ENCODE measurements around the gene FCRL3.

The FCRL3 gene

DNA sequence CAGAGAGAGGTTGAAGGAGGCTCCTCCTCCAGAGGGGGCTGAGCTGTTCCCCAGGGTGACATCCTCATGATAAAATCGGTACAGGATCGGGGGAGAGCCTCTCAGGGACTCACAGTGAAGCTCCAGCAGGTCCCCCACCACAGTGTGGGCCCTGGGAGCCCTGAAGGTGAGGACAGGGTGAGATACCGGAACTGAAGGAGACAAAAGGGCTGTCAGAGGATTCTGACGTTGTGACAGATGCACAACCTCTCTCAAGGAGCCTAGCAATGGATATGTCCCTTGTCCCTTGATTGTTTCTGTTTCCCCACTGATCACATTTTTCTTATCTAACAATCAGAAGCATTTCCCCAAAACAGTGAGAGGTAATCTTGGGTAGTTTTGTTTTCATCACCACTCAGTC lies 5.2 kb downstream of the FCRL3 start:
- H2AFZ ChIP-seq (ENCODE audit: low read depth): no peak overlapping the region
- peaks cover 29% of the 10 kb centered on the region for H3K4me1 ChIP-seq (ENCODE audit: low read depth, poor library complexity, severe bottlenecking)
- H3K79me2 ChIP-seq (ENCODE audit: insufficient read depth, low read depth): no peaks in the 10 kb centered on the region
- H3K9ac ChIP-seq: no peak overlapping the region
- H3K4me3 ChIP-seq (IDR thresholded peaks at IDR 0.05; ENCODE audit: insufficient read depth, low read depth, low read length): no peak overlapping the region
- H3K36me3 ChIP-seq (ENCODE audit: insufficient read depth): no peaks in the 10 kb centered on the region
- H4K20me1 ChIP-seq (ENCODE audit: insufficient read depth): no peaks in the 10 kb centered on the region
- no peaks in the 10 kb centered on the region for H3K27me3 ChIP-seq (ENCODE audit: insufficient read depth, low read depth)
- no peak overlapping the region for H3K4me2 ChIP-seq
- TF ChIP-seq, protein P1, sequence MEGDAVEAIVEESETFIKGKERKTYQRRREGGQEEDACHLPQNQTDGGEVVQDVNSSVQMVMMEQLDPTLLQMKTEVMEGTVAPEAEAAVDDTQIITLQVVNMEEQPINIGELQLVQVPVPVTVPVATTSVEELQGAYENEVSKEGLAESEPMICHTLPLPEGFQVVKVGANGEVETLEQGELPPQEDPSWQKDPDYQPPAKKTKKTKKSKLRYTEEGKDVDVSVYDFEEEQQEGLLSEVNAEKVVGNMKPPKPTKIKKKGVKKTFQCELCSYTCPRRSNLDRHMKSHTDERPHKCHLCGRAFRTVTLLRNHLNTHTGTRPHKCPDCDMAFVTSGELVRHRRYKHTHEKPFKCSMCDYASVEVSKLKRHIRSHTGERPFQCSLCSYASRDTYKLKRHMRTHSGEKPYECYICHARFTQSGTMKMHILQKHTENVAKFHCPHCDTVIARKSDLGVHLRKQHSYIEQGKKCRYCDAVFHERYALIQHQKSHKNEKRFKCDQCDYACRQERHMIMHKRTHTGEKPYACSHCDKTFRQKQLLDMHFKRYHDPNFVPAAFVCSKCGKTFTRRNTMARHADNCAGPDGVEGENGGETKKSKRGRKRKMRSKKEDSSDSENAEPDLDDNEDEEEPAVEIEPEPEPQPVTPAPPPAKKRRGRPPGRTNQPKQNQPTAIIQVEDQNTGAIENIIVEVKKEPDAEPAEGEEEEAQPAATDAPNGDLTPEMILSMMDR (conservative IDR thresholded peaks at IDR 0.05; ENCODE audit: low read depth, low read length): no peak
- no peak overlapping the region for H3K27ac ChIP-seq

DNA sequence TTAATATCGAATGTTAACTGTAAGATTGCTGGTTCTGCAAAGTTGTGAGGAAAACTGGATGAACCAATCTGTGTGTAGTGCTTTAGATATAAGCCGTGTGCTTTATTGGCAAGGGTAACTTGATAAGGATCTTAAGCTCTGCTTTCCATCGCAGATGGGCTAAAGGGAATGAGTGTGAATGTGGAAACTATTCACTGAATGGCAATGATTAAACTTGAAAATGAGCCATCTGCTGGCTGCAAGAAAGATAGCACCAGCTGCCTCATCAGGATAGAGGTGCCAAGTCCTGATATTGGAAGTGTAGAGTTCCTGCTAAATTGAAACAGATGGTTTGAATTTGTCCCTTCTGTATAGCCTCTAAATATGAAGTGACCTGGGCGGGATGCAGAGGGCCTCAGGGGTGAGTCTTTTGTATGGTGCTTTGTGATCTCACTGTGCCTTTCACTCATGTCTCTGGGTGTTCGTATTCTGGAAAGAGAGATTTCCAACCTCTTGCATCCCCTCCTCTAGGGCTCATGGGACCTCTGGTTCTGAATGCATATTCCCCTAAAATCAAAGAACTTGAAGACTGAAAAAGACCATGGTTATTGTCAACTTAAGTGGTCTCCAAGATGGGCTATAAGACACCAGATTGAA lies 9.2 kb downstream of the FCRL3 start:
- H2AFZ ChIP-seq (ENCODE audit: low read depth): no peak overlapping the region
- H3K27ac ChIP-seq: no peak overlapping the region
- no peaks in the 10 kb centered on the region for H3K36me3 ChIP-seq (ENCODE audit: insufficient read depth)
- no peak overlapping the region for H3K4me3 ChIP-seq (IDR thresholded peaks at IDR 0.05; ENCODE audit: insufficient read depth, low read depth, low read length)
- H3K4me1 ChIP-seq (ENCODE audit: low read depth, poor library complexity, severe bottlenecking): peaks cover 10% of the 10 kb centered on the region
- H3K27me3 ChIP-seq (ENCODE audit: insufficient read depth, low read depth): no peaks in the 10 kb centered on the region
- no peak overlapping the region for H3K9ac ChIP-seq
- no peaks in the 10 kb centered on the region for H3K79me2 ChIP-seq (ENCODE audit: insufficient read depth, low read depth)
- H3K4me2 ChIP-seq: no peak overlapping the region
- H4K20me1 ChIP-seq (ENCODE audit: insufficient read depth): no peaks in the 10 kb centered on the region
- TF ChIP-seq, protein P1 (conservative IDR thresholded peaks at IDR 0.05; ENCODE audit: low read depth, low read length): peak; percentile 98

DNA sequence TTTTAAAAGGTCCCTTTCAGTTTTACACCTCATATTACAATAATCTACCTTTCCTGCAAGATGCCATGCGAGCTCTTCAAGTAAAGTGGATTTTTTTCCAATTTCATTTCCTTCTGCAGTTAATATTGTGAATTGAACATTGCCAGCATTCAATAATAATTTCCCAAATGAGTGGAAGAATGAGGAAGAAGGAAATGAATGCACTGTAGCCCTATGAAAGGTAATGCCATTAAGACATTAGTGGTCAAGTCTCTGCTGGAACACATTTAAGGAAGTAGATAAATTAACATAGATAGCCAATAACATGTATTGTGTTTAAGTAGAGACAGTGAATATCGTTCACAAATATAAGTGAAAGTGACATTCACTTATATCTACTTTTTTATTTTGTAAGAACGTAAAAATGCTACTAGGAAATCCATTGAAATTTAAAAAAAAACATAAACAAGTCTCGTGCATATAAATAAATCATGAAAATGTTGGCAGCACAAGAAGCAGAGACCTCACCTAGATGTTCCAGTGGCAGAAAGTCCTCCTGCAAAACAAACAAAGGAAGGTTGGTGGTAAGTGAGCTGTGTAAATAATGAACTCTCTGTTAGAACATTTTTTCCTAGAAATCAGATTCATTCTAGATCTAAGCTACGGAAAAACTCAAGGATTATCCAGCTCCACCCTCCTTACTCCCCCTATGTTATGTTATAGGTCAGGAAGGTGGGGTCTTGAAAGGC lies 17.7 kb downstream of the FCRL3 start:
- Histone ChIP-seq H3K9ac (no peak overlapping the region), H2AFZ (ENCODE audit: low read depth) (no peak overlapping the region), H3K4me2 (no peak overlapping the region), H4K20me1 (ENCODE audit: insufficient read depth) (no peaks in the 10 kb centered on the region), H3K27ac (no peak overlapping the region), H3K79me2 (ENCODE audit: insufficient read depth, low read depth) (no peaks in the 10 kb centered on the region), H3K4me1 (ENCODE audit: low read depth, poor library complexity, severe bottlenecking) (no peaks in the 10 kb centered on the region), H3K36me3 (ENCODE audit: insufficient read depth) (no peaks in the 10 kb centered on the region), H3K4me3 (IDR thresholded peaks at IDR 0.05; ENCODE audit: insufficient read depth, low read depth, low read length) (no peak overlapping the region), H3K27me3 (ENCODE audit: insufficient read depth, low read depth) (no peaks in the 10 kb centered on the region)
- TF ChIP-seq, protein P1 (conservative IDR thresholded peaks at IDR 0.05; ENCODE audit: low read depth, low read length): no peak

DNA sequence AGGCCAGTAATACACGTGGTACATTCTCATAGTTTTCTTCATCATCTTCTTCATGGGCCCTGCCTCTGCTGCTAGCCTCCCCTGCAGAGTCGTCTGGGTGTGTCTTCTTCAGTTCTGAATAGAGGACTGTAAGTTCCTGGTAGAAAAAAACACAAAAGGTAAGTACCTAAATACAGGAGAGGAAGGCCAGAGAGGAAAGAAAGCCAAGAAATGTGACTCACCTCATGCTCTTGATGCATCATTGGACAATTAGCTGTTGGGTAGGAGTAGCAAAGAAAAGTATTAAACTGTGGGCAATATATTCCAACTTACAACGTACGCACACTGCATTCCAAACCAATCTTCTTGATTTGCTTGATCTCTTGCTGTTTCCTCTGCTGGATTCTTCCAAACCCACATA lies 21.8 kb downstream of the FCRL3 start:
- no peak overlapping the region for H2AFZ ChIP-seq (ENCODE audit: low read depth)
- H3K27ac ChIP-seq: no peak overlapping the region
- no peaks in the 10 kb centered on the region for H4K20me1 ChIP-seq (ENCODE audit: insufficient read depth)
- no peak overlapping the region for H3K4me2 ChIP-seq
- no peaks in the 10 kb centered on the region for H3K27me3 ChIP-seq (ENCODE audit: insufficient read depth, low read depth)
- H3K79me2 ChIP-seq (ENCODE audit: insufficient read depth, low read depth): no peaks in the 10 kb centered on the region
- H3K4me3 ChIP-seq (IDR thresholded peaks at IDR 0.05; ENCODE audit: insufficient read depth, low read depth, low read length): no peak overlapping the region
- no peak overlapping the region for H3K9ac ChIP-seq
- TF ChIP-seq, protein P1 (conservative IDR thresholded peaks at IDR 0.05; ENCODE audit: low read depth, low read length): no peak
- no peaks in the 10 kb centered on the region for H3K36me3 ChIP-seq (ENCODE audit: insufficient read depth)
- no peaks in the 10 kb centered on the region for H3K4me1 ChIP-seq (ENCODE audit: low read depth, poor library complexity, severe bottlenecking)

All from KMS-11 (cell line).